ENCODE results near the gene SPINK8.

DNA sequence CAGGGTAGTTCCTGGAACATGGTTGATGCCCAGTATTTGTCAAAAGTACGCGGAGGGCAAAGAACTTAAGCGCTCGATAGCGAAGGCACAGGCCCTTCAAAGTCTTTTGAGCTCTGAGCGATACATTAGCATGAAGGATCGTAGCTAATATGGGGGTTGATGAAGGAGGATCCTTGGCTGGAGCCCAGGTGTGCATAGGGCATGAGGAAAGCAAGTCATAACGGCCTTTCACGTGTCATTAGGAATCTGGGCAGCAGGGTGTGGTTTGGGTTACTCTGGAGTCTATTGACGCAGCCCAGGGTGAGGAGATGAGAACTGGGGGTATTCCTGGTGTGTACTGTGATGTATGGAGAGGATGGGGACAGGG lies 31.7 kb downstream of the SPINK8 start:
- TF ChIP-seq POLR2A (IDR thresholded peaks at IDR 0.05) = no peak
- TF ChIP-seq, protein P1, sequence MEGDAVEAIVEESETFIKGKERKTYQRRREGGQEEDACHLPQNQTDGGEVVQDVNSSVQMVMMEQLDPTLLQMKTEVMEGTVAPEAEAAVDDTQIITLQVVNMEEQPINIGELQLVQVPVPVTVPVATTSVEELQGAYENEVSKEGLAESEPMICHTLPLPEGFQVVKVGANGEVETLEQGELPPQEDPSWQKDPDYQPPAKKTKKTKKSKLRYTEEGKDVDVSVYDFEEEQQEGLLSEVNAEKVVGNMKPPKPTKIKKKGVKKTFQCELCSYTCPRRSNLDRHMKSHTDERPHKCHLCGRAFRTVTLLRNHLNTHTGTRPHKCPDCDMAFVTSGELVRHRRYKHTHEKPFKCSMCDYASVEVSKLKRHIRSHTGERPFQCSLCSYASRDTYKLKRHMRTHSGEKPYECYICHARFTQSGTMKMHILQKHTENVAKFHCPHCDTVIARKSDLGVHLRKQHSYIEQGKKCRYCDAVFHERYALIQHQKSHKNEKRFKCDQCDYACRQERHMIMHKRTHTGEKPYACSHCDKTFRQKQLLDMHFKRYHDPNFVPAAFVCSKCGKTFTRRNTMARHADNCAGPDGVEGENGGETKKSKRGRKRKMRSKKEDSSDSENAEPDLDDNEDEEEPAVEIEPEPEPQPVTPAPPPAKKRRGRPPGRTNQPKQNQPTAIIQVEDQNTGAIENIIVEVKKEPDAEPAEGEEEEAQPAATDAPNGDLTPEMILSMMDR (IDR thresholded peaks at IDR 0.05) = no peak
